ENCODE results near the gene HNRNPLL. TPM values are rescaled to one million over a fixed set of nuclear protein-coding genes. Genes with fewer than 3 reads are reported as not detected.

The HNRNPLL gene
- total and polyA plus RNA-seq, 2 of the 13 experiments (the other 11 are each of a cell fraction or from before 2014, with no cell fraction given): 49.4 to 103 TPM

- TF ChIP-seq ZNF318 (CRISPR knock-in tag; IDR thresholded peaks at IDR 0.05): 0 out of 2 replicates have a peak, but pooled peaks have one; percentile 32
- TF ChIP-seq MAFG (CRISPR knock-in tag; IDR thresholded peaks at IDR 0.05): no peak
- TF ChIP-seq SMYD3 (CRISPR knock-in tag; IDR thresholded peaks at IDR 0.05): peak; percentile 80
- TF ChIP-seq ZNF430 (CRISPR knock-in tag; IDR thresholded peaks at IDR 0.05): no peak
- no peak for TF ChIP-seq ZNF10 (CRISPR knock-in tag; IDR thresholded peaks at IDR 0.05; ENCODE audit: borderline replicate concordance, low read depth)
- TF ChIP-seq, protein P1, sequence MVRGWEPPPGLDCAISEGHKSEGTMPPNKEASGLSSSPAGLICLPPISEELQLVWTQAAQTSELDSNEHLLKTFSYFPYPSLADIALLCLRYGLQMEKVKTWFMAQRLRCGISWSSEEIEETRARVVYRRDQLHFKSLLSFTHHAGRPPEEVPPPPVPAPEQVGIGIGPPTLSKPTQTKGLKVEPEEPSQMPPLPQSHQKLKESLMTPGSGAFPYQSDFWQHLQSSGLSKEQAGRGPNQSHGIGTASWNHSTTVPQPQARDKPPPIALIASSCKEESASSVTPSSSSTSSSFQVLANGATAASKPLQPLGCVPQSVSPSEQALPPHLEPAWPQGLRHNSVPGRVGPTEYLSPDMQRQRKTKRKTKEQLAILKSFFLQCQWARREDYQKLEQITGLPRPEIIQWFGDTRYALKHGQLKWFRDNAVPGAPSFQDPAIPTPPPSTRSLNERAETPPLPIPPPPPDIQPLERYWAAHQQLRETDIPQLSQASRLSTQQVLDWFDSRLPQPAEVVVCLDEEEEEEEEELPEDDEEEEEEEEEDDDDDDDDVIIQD (CRISPR knock-in tag; IDR thresholded peaks at IDR 0.05; ENCODE audit: low read depth): peak; percentile 64; the same call in 1 of the 2 replicates
- TF ChIP-seq, protein P2, sequence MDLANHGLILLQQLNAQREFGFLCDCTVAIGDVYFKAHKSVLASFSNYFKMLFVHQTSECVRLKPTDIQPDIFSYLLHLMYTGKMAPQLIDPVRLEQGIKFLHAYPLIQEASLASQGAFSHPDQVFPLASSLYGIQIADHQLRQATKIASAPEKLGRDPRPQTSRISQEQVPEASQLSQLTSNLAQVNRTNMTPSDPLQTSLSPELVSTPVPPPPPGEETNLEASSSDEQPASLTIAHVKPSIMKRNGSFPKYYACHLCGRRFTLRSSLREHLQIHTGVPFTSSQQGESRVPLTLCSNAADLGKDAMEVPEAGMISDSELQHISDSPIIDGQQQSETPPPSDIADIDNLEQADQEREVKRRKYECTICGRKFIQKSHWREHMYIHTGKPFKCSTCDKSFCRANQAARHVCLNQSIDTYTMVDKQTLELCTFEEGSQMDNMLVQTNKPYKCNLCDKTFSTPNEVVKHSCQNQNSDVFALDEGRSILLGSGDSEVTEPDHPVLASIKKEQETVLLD (CRISPR knock-in tag; IDR thresholded peaks at IDR 0.05; ENCODE audit: low read depth): no peak
- no peak for TF ChIP-seq ZNF83 (CRISPR knock-in tag; IDR thresholded peaks at IDR 0.05; ENCODE audit: borderline replicate concordance)
- no peak for TF ChIP-seq ZNF570 (CRISPR knock-in tag; IDR thresholded peaks at IDR 0.05; ENCODE audit: borderline replicate concordance)
- no peak for TF ChIP-seq ZNF224 (CRISPR knock-in tag; IDR thresholded peaks at IDR 0.05)
- TF ChIP-seq ZNF619 (CRISPR knock-in tag; IDR thresholded peaks at IDR 0.05): peak; percentile 66; the same call in 1 of the 2 replicates
- TF ChIP-seq WIZ (CRISPR knock-in tag; IDR thresholded peaks at IDR 0.05): no peak
- peak; percentile 85 for TF ChIP-seq CBFB (CRISPR knock-in tag; IDR thresholded peaks at IDR 0.05)
- TF ChIP-seq, protein P3, sequence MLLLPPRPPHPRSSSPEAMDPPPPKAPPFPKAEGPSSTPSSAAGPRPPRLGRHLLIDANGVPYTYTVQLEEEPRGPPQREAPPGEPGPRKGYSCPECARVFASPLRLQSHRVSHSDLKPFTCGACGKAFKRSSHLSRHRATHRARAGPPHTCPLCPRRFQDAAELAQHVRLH (CRISPR knock-in tag; IDR thresholded peaks at IDR 0.05; ENCODE audit: borderline replicate concordance, low read depth): peak; percentile 79; the same call in 1 of the 2 replicates
Observed at GRCh38 chr2:38535744-38536506, 66.8 kb downstream of the HNRNPLL start (continued).
